Stimulated activated naive B cell treated with anti-CD40 and anti-IgM and Interleukin-4, amounts not matched to agents 10 μg/mL and 1 μg/mL and 100 μg/mL, for 72 hours (primary cell): ENCODE results near the gene PCSK5.
"Not testable (repeated sequence)": the region's sequence is repeated elsewhere in the genome, so short reads cannot be mapped to it uniquely, and the experiment has no call there.

Experiments used
- ATAC-seq, 2 donors: fragments of 150-1000 bp; cut with Tn5 transposase; replicated peaks; 2 replicates each; pipeline ENCODE4 v1.10.0; 2021; ENCODE audit warnings: moderate library complexity in 1 of 2
- DNase-seq: peaks from one replicate; pipeline ENCODE4 v3.0.0; 2021
- H3K27ac Mint-ChIP-seq: one replicate; pipeline ENCODE4 v1.8.0; 2022; ENCODE audit warnings: mild to moderate bottlenecking, mixed read lengths
- H3K27me3 Mint-ChIP-seq, 2 donors: one replicate each; pipeline ENCODE4 v1.8.0; 2022; ENCODE audit warnings: mixed read lengths in 2 of 2
- H3K36me3 Mint-ChIP-seq, 2 donors: one replicate each; pipeline ENCODE4 v1.8.0; 2022; ENCODE audit warnings: mixed read lengths in 2 of 2, mild to moderate bottlenecking in 1 of 2
- H3K4me1 Mint-ChIP-seq, 2 donors: one replicate each; pipeline ENCODE4 v1.8.0; 2022; ENCODE audit warnings: mixed read lengths in 2 of 2, mild to moderate bottlenecking in 1 of 2
- H3K4me3 Mint-ChIP-seq, 2 donors: one replicate each; pipeline ENCODE4 v1.8.0; 2022; ENCODE audit warnings: mild to moderate bottlenecking in 2 of 2, mixed read lengths in 2 of 2, moderate library complexity in 1 of 2
- H3K9me3 Mint-ChIP-seq, 2 donors: one replicate each; pipeline ENCODE4 v1.8.0; 2022; ENCODE audit warnings: mixed read lengths in 2 of 2, mild to moderate bottlenecking in 1 of 2

Gene PCSK5

DNA sequence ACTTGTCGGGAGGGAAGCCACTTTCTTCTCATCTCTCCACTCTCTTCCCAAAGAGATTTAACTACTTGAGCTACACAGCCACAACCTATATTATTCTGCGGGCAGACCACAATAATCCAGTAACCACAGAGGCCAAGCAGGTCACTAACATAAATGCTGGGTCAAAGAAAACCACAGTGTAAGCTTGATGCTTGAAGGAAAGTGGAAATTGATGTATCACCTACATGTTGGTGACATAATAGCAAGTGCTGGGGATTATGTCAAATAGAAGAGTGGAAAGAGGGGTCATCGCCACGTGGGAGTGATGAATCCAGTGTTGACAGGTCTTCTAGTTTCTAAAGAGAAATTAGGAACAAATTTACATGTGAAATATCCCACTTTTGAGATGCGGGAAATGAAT, 462.8 kb downstream of the PCSK5 start:
- Mint-ChIP-seq H3K9me3 (peaks cover 0 to 2% of the 10 kb centered on the region in 2 donors), H3K36me3 (peaks cover 3 to 4% of the 10 kb centered on the region in 2 donors), H3K27ac (no peak overlapping the region), H3K4me3 (no peak overlapping the region), H3K4me1 (peaks cover 0 to 11% of the 10 kb centered on the region in 2 donors), H3K27me3 (peaks cover 8 to 13% of the 10 kb centered on the region in 2 donors)
- ATAC-seq (no peak), DNase-seq (no peak)

DNA sequence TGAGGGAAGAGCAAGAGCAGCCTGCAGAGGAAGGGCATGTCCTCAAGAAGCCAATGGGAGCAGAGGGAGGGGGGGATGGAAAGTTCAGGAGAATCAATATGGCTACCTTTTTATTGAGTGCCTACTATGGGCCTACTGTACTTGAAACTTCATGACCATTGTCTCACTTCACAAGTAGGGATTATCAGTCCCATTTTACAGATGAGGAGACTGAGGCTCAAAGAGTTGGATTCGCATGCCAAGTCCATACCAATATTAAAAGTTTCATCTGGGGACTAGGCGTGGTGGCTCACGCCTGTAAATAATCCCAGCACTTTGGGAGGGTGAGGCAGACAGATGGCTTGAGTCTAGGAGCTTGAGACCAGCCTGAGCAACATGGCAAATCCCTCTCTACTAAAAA, 463.7 kb downstream of the PCSK5 start:
- no peak for ATAC-seq
- Mint-ChIP-seq H3K36me3 (peaks cover 3 to 4% of the 10 kb centered on the region in 2 donors), H3K4me1 (peaks cover 0 to 11% of the 10 kb centered on the region in 2 donors), H3K27ac (no peak overlapping the region), H3K9me3 (peaks cover 0 to 2% of the 10 kb centered on the region in 2 donors), H3K4me3 (no peak overlapping the region), H3K27me3 (peaks cover 8 to 13% of the 10 kb centered on the region in 2 donors)
- no peak for DNase-seq

DNA sequence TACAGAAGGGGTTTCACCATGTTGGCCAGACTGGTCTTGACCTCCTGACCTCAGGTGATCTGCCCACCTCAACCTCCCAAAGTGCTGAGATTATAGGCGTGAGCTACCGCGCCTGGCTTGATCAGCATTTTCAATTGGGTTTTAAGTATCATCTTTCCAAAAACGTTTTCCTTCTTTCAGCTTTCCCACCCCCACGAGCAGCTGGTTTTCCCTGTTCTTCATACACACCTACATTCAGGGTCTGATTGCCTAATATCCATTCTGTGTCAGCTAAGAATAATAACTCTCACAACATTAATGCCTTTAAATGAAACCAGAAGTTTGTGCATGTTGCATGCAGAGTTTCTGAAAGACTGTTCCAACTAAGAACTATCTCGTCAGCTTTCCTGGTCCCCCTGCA, 465.4 kb downstream of the PCSK5 start:
- Mint-ChIP-seq H3K27ac (no peak overlapping the region), H3K4me1 (peaks cover 0 to 6% of the 10 kb centered on the region in 2 donors), H3K36me3 (peaks cover 3 to 4% of the 10 kb centered on the region in 2 donors), H3K9me3 (peaks cover 0 to 2% of the 10 kb centered on the region in 2 donors), H3K4me3 (no peak overlapping the region), H3K27me3 (peaks cover 8 to 13% of the 10 kb centered on the region in 2 donors)
- ATAC-seq (no peak), DNase-seq (no peak)

DNA sequence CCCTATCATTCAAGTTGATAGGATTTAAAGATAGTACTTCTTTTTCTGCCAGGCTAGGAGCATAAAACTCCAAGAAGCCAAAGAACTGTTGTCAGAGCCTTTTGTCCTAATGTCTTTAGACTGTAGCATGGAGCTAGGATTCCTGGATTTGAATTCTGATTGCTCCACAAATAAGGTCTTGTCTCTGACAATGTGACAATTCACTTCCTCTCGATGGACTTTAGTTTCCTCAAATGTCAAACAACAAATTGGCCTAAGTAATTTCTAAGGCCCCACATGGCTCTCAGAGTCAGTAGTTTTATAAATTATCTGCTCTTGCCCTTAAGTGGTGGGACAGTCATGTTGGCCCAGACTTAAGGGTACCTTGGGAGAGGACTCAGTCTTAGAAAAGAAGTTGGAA, 467.1 kb downstream of the PCSK5 start:
- ATAC-seq (no peak), DNase-seq (no peak)
- Mint-ChIP-seq H3K27ac (no peak overlapping the region), H3K4me1 (no peaks in the 10 kb centered on the region), H3K9me3 (no peaks in the 10 kb centered on the region), H3K4me3 (no peak overlapping the region), H3K27me3 (peaks cover 0 to 5% of the 10 kb centered on the region in 2 donors), H3K36me3 (peaks cover 0 to 3% of the 10 kb centered on the region in 2 donors)

DNA sequence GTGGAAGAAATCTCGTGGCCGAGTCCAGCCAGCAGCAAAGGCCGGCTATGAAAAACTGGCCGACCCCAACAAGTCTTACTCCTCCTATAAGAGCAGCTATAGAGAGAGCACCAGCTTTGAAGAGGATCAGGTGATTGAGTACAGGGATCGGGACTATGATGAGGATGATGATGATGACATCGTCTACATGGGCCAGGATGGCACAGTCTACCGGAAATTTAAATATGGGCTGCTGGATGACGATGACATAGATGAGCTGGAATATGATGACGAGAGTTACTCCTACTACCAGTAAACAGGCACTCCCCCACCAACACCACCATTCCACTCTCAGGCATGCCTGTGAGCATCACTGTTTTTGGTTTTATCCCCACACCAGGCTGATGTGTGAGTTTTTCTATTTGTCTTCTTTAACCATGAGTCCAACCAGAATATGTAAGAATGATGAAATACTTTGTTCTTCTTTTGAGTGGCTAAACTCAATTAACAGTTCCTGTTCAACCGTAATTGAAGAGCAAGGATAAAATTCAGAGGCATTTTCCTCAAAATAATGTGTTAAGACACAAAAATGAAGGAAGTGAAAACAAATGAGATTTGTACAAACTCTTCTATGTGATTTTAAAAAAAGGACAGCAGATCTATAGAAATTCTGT, 468.3 kb downstream of the PCSK5 start:
- DNase-seq (no peak), ATAC-seq (no peak)
- Mint-ChIP-seq H3K9me3 (no peaks in the 10 kb centered on the region), H3K27ac (no peak overlapping the region), H3K27me3 (peaks cover 0 to 3% of the 10 kb centered on the region in 2 donors), H3K4me1 (no peaks in the 10 kb centered on the region), H3K36me3 (peaks cover 0 to 3% of the 10 kb centered on the region in 2 donors), H3K4me3 (no peak overlapping the region)

DNA sequence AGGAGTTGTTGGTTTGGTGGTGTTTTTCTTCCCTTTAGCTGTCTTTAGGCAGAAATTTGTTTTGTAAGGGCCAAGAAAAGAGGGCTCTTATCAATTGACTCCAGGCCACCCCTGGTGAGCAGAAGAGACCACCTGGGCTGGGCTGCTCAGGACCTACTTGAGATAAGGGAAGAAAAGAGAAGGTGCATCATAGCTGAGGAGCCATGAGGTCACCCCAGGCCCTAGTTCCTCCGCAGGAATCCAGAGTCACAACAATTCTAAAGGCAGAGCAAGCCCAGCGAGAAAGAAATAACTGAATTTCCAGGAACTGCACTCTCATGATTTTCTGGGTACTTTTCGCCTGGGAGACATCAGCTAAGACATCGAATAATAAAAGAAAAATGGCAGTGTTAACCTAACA, 468.9 kb downstream of the PCSK5 start:
- Mint-ChIP-seq H3K36me3 (no peaks in the 10 kb centered on the region), H3K27me3 (peaks cover 0 to 1% of the 10 kb centered on the region in 2 donors), H3K4me3 (no peak overlapping the region), H3K4me1 (no peaks in the 10 kb centered on the region), H3K27ac (no peak overlapping the region), H3K9me3 (no peaks in the 10 kb centered on the region)
- DNase-seq, result no peak
- no peak for ATAC-seq

DNA sequence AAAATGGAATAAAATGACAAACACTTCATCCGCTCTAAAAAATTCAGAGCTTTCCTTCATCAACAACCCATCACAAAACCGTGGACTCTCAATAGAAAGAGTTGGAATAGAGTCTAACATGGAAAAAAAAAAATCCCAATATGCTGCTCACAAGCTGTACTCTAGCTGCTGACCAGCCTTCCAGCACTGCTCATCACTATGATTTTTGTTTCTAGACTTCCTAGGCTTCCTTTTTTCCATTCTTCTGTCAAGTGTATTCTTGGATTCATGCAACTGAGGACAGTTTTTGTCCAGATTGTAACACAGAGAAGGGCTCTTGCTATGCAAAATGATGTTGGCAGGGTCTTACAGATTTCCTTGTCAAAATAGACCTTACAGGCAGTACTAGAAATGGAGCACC, 469.3 kb downstream of the PCSK5 start:
- Mint-ChIP-seq H3K9me3 (no peaks in the 10 kb centered on the region), H3K4me1 (no peaks in the 10 kb centered on the region), H3K36me3 (no peaks in the 10 kb centered on the region), H3K27ac (no peak overlapping the region), H3K4me3 (no peak overlapping the region), H3K27me3 (peaks cover 0 to 4% of the 10 kb centered on the region in 2 donors)
- DNase-seq (no peak), ATAC-seq (no peak)

DNA sequence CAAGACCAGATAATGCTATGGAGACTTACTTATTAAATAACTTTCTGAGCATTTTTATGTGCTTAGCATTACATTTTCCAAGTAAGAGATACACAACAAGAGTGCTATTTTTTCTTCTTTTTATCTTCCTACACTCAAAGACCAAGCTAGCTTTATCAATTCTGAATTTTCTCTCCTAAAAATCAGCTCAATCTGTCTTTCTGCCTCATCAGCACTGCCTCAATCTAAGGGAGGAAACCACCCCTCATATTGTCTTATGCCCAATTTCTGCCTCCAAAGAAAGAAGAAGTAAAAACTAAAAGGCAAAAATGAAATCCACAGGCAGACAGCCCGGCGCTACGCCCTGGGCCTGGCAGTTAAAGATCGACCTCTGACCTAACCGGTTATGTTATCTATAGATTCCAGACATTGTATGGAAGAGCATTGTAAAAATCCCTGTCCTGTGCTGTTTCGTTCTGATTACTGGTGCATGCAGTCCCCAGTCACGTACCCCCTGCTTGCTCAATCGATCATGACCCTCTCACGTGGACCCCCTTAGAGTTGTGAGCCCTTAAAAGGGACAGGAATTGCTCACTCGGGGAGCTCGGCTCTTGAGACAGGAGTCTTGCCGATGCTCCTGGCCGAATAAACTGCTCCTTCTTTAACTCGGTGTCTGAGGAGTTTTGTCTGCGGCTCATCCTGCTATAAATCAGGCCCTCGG, 472.0 kb downstream of the PCSK5 start:
- H3K27ac Mint-ChIP-seq, H3K36me3 Mint-ChIP-seq, ATAC-seq, H3K9me3 Mint-ChIP-seq, H3K4me1 Mint-ChIP-seq, H3K4me3 Mint-ChIP-seq, DNase-seq, H3K27me3 Mint-ChIP-seq: not testable (repeated sequence)

DNA sequence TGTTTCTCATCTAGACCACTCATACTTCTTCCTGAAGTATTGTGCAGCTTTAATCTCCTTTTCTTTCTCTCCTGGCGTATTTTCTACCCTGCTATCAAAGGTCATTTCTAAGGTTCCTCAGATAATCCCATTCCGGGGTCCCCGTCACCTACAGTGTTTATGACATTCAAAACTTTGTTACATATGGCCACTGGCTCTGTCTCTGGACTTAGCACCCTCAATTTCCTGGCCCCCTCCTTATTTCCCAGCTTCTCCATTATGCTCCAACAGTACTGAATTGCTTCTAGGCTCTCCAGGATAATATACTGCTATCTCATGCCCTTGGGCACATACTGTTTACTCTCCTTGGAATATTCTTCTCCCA, 472.5 kb downstream of the PCSK5 start:
- no peaks in the 10 kb centered on the region for H3K4me1 Mint-ChIP-seq

DNA sequence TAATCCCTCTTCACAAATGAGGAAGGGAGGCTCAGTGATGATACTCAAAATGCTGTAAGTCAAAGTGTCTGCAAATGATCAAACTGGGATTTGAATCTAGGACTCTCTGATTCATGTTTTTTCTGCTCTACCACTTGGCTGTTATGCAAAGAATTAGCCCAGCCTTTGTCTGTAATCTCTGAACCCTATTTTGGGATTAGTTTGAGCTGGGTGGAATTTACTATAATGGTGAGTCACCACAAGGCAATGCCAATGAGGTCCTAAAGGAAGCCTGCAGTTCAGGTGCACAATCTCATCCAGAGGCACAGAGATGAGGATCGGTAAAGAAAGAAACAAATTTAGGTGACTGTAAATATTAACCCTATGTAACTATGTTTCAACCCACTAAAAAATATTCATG, 474.6 kb downstream of the PCSK5 start:
- no peak for DNase-seq
- H3K27ac Mint-ChIP-seq, result no peak overlapping the region
- no peaks in the 10 kb centered on the region for H3K36me3 Mint-ChIP-seq
- H3K27me3 Mint-ChIP-seq, result peaks cover 0 to 4% of the 10 kb centered on the region in 2 donors
- no peak overlapping the region for H3K4me3 Mint-ChIP-seq
- ATAC-seq, result no peak
- no peaks in the 10 kb centered on the region for H3K4me1 Mint-ChIP-seq
- H3K9me3 Mint-ChIP-seq, result no peaks in the 10 kb centered on the region

More for the DNA sequence above, 472.5 kb downstream of the PCSK5 start:
- H3K27me3 Mint-ChIP-seq, result peaks cover 0 to 4% of the 10 kb centered on the region in 2 donors
- DNase-seq, result no peak
- no peak overlapping the region for H3K4me3 Mint-ChIP-seq
- H3K36me3 Mint-ChIP-seq, result no peaks in the 10 kb centered on the region
- ATAC-seq, result no peak
- H3K9me3 Mint-ChIP-seq, result no peaks in the 10 kb centered on the region
- H3K27ac Mint-ChIP-seq, result no peak overlapping the region

DNA sequence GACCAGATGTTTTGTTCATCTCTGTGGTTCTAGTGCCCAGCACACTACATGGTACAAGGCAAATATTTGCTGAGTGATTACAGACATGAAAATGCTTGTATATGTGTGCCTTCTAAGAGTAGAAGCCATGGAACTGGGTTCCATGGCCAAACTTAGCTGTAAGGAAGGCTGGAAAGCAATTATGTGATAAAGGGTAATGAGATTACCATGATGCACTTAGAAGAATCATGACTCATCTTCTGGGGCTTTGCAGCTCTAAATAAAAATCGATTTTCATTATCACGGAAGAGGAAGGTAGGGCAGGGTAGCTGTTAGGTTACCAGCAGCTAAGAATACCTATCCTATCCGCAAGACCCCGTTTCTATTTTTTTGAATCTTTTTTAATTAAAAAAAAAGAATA, 475.8 kb downstream of the PCSK5 start:
- no peak overlapping the region for H3K27ac Mint-ChIP-seq
- H3K36me3 Mint-ChIP-seq, result no peaks in the 10 kb centered on the region
- H3K27me3 Mint-ChIP-seq, result peaks cover 0 to 4% of the 10 kb centered on the region in 2 donors
- ATAC-seq, result no peak
- H3K9me3 Mint-ChIP-seq, result no peaks in the 10 kb centered on the region
- no peak overlapping the region for H3K4me3 Mint-ChIP-seq
- peaks cover 0 to 5% of the 10 kb centered on the region in 2 donors for H3K4me1 Mint-ChIP-seq
- DNase-seq, result no peak

DNA sequence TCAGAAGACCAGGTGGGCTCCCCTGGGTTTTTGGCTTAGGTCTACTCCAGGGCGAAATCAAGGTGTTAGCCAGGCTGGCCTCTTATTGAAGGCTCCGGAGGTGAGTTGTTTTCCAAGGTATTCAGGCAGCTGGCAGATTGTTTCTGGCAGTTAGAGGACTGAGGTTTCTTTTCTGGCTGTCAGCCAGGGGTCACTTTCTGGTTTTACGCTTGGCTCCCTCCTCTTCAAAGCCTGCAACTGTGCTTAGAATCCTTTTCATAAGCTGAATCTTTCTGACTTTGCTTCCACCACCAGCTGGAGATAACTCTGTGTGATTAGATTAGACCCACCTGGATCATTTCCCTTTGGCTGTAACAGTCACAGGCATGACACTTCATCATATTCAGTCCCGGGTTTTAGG, 479.1 kb downstream of the PCSK5 start:
- Mint-ChIP-seq H3K4me1 (peaks cover 0 to 5% of the 10 kb centered on the region in 2 donors), H3K9me3 (no peaks in the 10 kb centered on the region), H3K27ac (no peak overlapping the region), H3K4me3 (no peak overlapping the region), H3K36me3 (peaks cover 0 to 2% of the 10 kb centered on the region in 2 donors), H3K27me3 (peaks cover 0 to under 1% of the 10 kb centered on the region in 2 donors)
- ATAC-seq (no peak), DNase-seq (no peak)

DNA sequence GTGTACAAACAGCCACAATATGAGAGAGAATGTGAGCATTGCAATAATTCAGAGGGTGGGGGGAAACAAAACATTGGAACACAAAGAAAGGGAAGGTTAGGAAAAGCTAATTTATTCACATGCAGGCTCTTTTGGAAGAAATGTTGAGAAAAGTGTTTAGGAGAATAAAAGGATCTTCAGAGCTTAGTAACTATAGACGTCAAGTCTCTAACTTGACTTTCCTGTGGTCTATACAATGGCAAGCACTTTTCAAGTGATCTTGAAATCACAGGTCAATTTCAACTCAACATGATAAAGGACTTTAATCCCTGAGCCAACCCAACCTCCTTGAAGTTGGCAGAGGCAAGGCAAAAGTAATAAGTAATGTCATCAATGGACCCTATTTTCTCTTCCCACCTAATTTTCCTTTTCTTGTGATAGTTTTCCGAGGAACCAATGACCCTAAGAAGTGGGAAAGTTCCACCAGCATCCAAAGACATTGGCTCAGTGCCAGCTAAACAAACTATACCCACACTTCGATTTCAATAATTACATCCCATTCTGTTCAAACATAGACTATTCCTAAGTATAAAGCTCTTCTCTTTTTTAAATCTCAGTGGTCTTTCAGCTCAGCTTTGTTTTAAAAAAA, 480.0 kb downstream of the PCSK5 start:
- peaks cover 0 to 5% of the 10 kb centered on the region in 2 donors for H3K4me1 Mint-ChIP-seq
- H3K27me3 Mint-ChIP-seq, result no peaks in the 10 kb centered on the region
- no peak overlapping the region for H3K27ac Mint-ChIP-seq
- H3K9me3 Mint-ChIP-seq, result no peaks in the 10 kb centered on the region
- no peak for ATAC-seq
- no peak overlapping the region for H3K4me3 Mint-ChIP-seq
- no peak for DNase-seq
- H3K36me3 Mint-ChIP-seq, result peaks cover 0 to 11% of the 10 kb centered on the region in 2 donors

DNA sequence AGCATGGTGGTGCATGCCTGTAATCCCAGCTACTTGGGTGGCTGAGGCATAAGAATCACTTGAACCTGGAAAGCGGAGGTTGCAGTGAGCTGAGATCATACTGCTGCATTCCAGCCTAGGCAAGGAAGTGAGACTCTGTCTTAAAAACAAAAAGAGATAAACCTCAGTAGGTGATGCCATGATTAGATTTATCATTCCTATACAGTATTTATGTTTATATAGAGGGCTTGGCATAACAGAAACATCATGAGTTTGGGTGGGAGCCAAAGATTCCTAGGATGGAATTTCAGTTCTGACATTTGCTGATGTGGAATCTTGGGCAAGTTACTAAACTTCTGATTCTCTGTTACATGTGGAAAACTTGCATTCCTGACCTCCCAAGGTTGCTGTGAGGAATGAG, 481.4 kb downstream of the PCSK5 start:
- no peak for ATAC-seq
- H3K9me3 Mint-ChIP-seq, result no peaks in the 10 kb centered on the region
- DNase-seq, result no peak
- no peak overlapping the region for H3K27ac Mint-ChIP-seq
- H3K36me3 Mint-ChIP-seq, result peaks cover 0 to 14% of the 10 kb centered on the region in 2 donors
- H3K4me1 Mint-ChIP-seq, result peaks cover 0 to 5% of the 10 kb centered on the region in 2 donors
- no peak overlapping the region for H3K4me3 Mint-ChIP-seq
- H3K27me3 Mint-ChIP-seq, result no peaks in the 10 kb centered on the region

DNA sequence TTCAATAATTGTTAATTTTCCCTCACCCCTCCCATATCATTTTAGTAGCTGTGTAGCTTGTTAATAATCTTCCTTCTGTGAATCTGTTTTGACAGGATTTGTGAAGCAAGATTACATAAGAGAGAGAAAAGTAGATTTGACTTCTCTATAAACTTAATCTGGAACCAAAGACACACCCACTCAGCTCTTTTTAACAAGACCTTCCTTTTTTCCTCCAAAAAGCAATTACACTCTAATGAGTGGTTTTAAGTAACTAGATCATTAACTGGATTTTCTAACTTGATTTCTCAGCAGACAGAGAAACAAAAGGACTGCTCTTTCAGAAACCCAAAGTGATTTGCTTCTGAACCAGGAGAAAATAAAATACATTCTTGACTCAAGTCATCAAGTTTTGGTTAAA, 481.9 kb downstream of the PCSK5 start:
- no peak for DNase-seq
- Mint-ChIP-seq H3K27me3 (no peaks in the 10 kb centered on the region), H3K4me1 (peaks cover 0 to 5% of the 10 kb centered on the region in 2 donors), H3K9me3 (no peaks in the 10 kb centered on the region), H3K4me3 (no peak overlapping the region), H3K36me3 (peaks cover 0 to 14% of the 10 kb centered on the region in 2 donors), H3K27ac (no peak overlapping the region)
- no peak for ATAC-seq
